Upper lobe of left lung (tissue), 6 donors: Measurements from ENCODE around the gene ADPRHL1. TPM values are rescaled to one million over a fixed set of nuclear protein-coding genes. Genes with fewer than 3 reads are reported as not detected.
A peak's percentile ranks its signal among the peaks of the same experiment; 100 is the strongest.
"Not testable (repeated sequence)": the region's sequence is repeated elsewhere in the genome, so short reads cannot be mapped to it uniquely, and the experiment has no call there.

Source experiments
- ATAC-seq, 2 donors: fragments of 200-7000 bp; cut with Tn5 transposase; one replicate each; pipeline ENCODE4 v1.9.1; 2022; ENCODE audit warnings: mild to moderate bottlenecking in 2 of 2, moderate library complexity in 2 of 2; ENCODE audit not compliant: low FRiP score in 2 of 2
- DNase-seq, 2 donors: peaks; one replicate each; pipeline ENCODE4 v3.0.0-alpha.2; 2019 to 2020
- H3K27ac ChIP-seq, 4 donors: fragments of 200-600 bp; sonication (generic); one replicate each; pipeline ENCODE4 v1.5.1; 2016 to 2019
- H3K27me3 ChIP-seq, 4 donors: fragments of 200-600 bp; sonication (generic); one replicate each; pipeline ENCODE4 v1.5.1; 2017 to 2019
- H3K36me3 ChIP-seq, 4 donors: fragments of 200-600 bp; sonication (generic); one replicate each; pipeline ENCODE4 v1.5.1; 2016 to 2019
- H3K4me1 ChIP-seq, 4 donors: fragments of 200-600 bp; sonication (generic); one replicate each; pipeline ENCODE4 v1.5.1; 2018 to 2019
- H3K4me3 ChIP-seq, 4 donors: fragments of 200-600 bp; sonication (generic); one replicate each; pipeline ENCODE4 v1.5.1; 2017 to 2019; ENCODE audit warnings: mild to moderate bottlenecking in 2 of 4, moderate library complexity in 1 of 4
- H3K9me3 ChIP-seq, 4 donors: fragments of 200-600 bp; sonication (generic); one replicate each; pipeline ENCODE4 v1.5.1; 2018 to 2019
- EP300 ChIP-seq, 4 donors: sonication (generic); formaldehyde crosslinking; IDR thresholded peaks; one replicate each; pipeline ENCODE4 v1.5.1; 2017; ENCODE audit warnings: antibody characterized with exemption in 4 of 4, control low read depth in 2 of 4
- POLR2A ChIP-seq, 4 donors: fragments of 450-650 bp; IDR thresholded peaks; one replicate each; pipeline ENCODE4 v1.5.1; 2016 to 2017; ENCODE audit warnings: antibody characterized with exemption in 4 of 4, mild to moderate bottlenecking in 2 of 4
- POLR2AphosphoS5 ChIP-seq, 2 donors: sonication (generic); formaldehyde crosslinking; IDR thresholded peaks; one replicate each; pipeline ENCODE4 v1.5.1; 2017; ENCODE audit warnings: antibody characterized with exemption in 2 of 2
- WGBS, 2 donors: methylation state at CpG; one replicate each; pipeline ENCODE4 v1.1.5; 2017 to 2018; 5-methylcytosine and 5-hydroxymethylcytosine counted together
- total RNA-seq, 6 donors: library from RNA; depleted of rRNA in 4 of 6; stranded (reverse); fragments of >200 nt in 4 of 6; gene quantifications; one replicate each; pipeline versions ENCODE4 v1.1.0 to v1.2.1, GENCODE V29; 2016 to 2021
- TF ChIP-seq, protein P1 (sequence below), 6 experiments: fragments of 450-650 bp in 4 of 6; fragments of 200-600 bp in 2 of 6; sonication (generic) in 2 of 6; IDR thresholded peaks; one replicate each; pipeline ENCODE4 v1.5.1; 2016 to 2019; ENCODE audit warnings: antibody characterized with exemption in 6 of 6
- donor health status: DM: no; HTN: no; CAD: no; lungs with moderate emphysema.
- donor health status: DM: no; HTN: yes; CAD: no; lungs with severe emphysema.

ADPRHL1 gene
- total RNA-seq, 6 donors from 2014 or later, result 0.59 to 6.3 (median 2.8) TPM

DNA sequence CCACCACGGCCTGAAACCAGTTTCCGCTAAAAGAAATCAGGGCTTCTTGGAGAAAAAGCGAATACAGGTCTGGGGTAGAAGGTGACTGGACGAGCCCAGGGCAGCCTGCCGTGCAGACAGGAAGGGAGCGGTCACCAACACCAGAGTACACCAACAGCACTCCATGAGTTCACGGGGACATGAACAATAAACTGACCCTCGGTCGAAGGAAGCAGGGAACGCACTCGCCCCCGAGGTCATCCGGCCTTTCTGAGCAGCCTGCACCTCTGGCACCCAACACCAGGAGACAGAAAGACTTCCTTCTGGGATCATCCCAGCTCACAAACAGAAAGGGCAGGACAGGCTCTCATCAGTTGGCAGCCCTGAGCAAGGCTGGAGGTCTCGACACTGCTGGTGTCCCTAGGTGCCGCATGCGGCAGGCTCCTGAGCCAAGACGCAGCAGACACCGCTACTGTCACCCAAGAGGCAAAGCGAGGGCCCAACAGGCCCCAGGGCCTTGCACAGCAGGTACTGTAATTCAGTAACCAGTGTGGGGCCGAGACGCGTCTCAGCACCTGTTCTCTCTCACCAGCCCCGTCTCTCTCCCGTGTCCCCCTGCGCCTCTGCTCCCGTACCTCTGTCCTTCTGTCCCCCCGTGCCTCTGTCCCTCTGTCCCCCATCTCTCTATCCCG lies 19.2 kb upstream of the ADPRHL1 start:
- ATAC-seq, result peak in 1 of 2 donors; percentile 60
- peak overlapping the region; percentile 62 to 85 (median 72) for H3K27ac ChIP-seq
- H3K36me3 ChIP-seq, result peaks cover 9 to 37% (median 14%) of the 10 kb centered on the region in 4 donors
- WGBS, 2 donors, result 71 to 74% methylated on average over 19 to 28 of the region's 28 CpGs
- peaks cover 7 to 19% (median 14%) of the 10 kb centered on the region in 4 donors for H3K4me1 ChIP-seq
- no peaks in the 10 kb centered on the region for H3K27me3 ChIP-seq
- TF ChIP-seq, protein P1, sequence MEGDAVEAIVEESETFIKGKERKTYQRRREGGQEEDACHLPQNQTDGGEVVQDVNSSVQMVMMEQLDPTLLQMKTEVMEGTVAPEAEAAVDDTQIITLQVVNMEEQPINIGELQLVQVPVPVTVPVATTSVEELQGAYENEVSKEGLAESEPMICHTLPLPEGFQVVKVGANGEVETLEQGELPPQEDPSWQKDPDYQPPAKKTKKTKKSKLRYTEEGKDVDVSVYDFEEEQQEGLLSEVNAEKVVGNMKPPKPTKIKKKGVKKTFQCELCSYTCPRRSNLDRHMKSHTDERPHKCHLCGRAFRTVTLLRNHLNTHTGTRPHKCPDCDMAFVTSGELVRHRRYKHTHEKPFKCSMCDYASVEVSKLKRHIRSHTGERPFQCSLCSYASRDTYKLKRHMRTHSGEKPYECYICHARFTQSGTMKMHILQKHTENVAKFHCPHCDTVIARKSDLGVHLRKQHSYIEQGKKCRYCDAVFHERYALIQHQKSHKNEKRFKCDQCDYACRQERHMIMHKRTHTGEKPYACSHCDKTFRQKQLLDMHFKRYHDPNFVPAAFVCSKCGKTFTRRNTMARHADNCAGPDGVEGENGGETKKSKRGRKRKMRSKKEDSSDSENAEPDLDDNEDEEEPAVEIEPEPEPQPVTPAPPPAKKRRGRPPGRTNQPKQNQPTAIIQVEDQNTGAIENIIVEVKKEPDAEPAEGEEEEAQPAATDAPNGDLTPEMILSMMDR (IDR thresholded peaks at IDR 0.05), result peak in 4 of 6 experiments; percentile 27 to 46 (median 30)
- TF ChIP-seq POLR2AphosphoS5 (IDR thresholded peaks at IDR 0.05) (peak; percentile 24 to 70), EP300 (IDR thresholded peaks at IDR 0.05) (peak in 1 of 4 donors; percentile 30), POLR2A (IDR thresholded peaks at IDR 0.05) (no peak)
- H3K4me3 ChIP-seq, result peak overlapping the region in 3 of 4 donors; percentile 2 to 34 (median 29)
- H3K9me3 ChIP-seq, result no peaks in the 10 kb centered on the region
- DNase-seq, result no peak

DNA sequence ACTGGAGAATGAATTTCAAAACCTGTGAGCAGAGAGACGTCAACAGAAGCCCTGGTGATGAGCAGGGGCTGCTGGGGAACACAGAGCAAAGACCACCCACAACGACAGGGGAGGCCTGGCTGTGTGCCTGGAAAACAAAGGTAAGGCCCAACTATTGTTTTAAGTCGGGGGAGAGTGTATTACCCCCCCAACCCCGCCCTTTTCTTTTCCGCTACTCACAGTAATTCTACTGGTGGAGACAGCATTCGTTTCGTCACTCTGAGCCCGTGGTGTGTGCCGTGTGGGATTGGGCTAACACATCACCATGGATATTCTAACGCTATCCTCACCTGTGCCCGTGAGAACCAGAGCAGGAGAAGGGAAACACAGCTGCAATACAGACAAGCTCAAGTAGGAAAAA lies 18.6 kb upstream of the ADPRHL1 start:
- Histone ChIP-seq H3K4me1 (peaks cover 7 to 19% (median 14%) of the 10 kb centered on the region in 4 donors), H3K27me3 (no peaks in the 10 kb centered on the region), H3K36me3 (peaks cover 12 to 44% (median 17%) of the 10 kb centered on the region in 4 donors), H3K27ac (peak overlapping the region; percentile 62 to 85 (median 72)), H3K4me3 (peak overlapping the region in 3 of 4 donors; percentile 2 to 34 (median 29)), H3K9me3 (no peaks in the 10 kb centered on the region)
- DNase-seq (no peak), ATAC-seq (no peak)
- WGBS, 2 donors, result 64 to 72% methylated on average over 11 of the region's 11 CpGs
- TF ChIP-seq EP300 (IDR thresholded peaks at IDR 0.05), result no peak
- TF ChIP-seq POLR2A (IDR thresholded peaks at IDR 0.05), result no peak
- TF ChIP-seq, protein P1 (IDR thresholded peaks at IDR 0.05), result no peak

DNA sequence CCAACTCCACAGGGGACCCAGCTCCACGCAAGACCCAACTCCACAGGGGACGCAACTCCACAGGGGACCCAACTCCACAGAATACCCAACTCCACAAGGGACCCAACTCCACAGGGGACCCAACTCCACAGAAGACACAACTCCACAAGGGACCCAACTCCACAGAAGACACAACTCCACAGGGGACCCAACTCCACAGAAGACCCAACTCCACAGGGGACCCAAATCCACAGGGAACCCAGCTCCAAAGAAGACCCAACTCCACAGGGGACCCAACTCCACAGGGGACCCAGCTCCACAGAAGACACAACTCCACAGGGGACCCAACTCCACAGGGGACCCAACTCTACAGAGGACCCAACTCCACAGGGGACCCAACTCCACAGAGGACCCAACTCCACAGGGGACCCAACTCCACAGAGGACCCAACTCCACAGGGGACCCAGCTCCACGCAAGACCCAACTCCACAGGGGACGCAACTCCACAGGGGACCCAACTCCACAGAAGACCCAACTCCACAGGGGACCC lies 17.4 kb upstream of the ADPRHL1 start:
- not testable (repeated sequence) for H3K9me3 ChIP-seq, DNase-seq, ATAC-seq, H3K4me3 ChIP-seq, H3K27me3 ChIP-seq
- 100% methylated on average over 2 to 4 of the region's 4 CpGs for WGBS, 2 donors
- H3K36me3 ChIP-seq, result peaks cover 10 to 38% (median 15%) of the 10 kb centered on the region in 4 donors
- H3K27ac ChIP-seq, result peak overlapping the region in 2 of 4 donors; percentile 72 to 85
- peaks cover 7 to 19% (median 14%) of the 10 kb centered on the region in 4 donors for H3K4me1 ChIP-seq

DNA sequence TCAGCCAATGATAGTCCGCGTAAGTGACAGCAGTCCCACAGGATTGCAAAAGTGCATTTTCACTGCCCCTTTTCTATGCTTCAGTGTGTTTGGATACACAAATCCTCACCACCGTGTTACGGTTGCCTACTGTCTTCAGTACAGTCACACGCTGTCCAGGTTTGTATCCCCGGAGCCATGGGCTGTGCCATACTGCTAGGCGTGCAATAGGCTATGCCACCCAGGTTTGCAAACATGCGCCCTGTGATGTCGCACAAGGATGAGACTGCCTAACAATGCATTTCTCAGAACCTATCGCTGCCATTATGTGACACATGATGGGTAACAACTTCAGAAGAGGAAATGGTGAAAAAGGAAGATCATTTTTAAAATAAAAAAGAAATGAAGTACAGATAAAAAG lies 16.8 kb upstream of the ADPRHL1 start:
- Histone ChIP-seq H3K4me3 (no peak overlapping the region), H3K9me3 (no peaks in the 10 kb centered on the region), H3K27ac (no peak overlapping the region), H3K36me3 (peaks cover 10 to 32% (median 12%) of the 10 kb centered on the region in 4 donors), H3K27me3 (no peaks in the 10 kb centered on the region), H3K4me1 (peaks cover 7 to 19% (median 14%) of the 10 kb centered on the region in 4 donors)
- no peak for TF ChIP-seq EP300 (IDR thresholded peaks at IDR 0.05)
- TF ChIP-seq, protein P1 (IDR thresholded peaks at IDR 0.05), result no peak
- TF ChIP-seq POLR2A (IDR thresholded peaks at IDR 0.05), result no peak
- DNase-seq (no peak), ATAC-seq (no peak)
- 87 to 88% methylated on average over 9 to 10 of the region's 10 CpGs for whole genome bisulfite sequencing, 2 donors

DNA sequence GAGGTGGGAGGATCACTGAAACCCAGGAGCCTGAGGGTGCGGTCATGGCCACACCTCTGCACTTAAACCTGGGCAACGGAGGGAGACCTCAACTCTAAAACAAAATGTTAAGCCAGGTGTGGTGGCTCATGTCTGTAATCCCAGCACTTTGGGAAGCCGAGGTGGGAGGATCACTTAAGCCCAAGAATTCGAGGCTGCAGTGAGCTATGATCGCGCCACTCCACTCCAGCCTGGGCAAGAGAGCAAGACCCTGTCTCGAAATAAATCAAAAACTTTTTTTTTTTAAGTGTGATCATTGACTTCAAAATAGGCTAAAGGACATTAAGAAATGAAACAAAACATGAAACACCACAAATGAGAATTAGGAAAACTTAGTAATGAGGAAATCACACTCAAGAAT lies 16.3 kb upstream of the ADPRHL1 start:
- WGBS, 2 donors, result 91 to 93% methylated on average over 6 to 7 of the region's 7 CpGs
- no peak overlapping the region for H3K27ac ChIP-seq
- no peak for ATAC-seq

More for the DNA sequence above, 16.3 kb upstream of the ADPRHL1 start:
- Histone ChIP-seq H3K9me3 (no peaks in the 10 kb centered on the region), H3K4me3 (no peak overlapping the region), H3K4me1 (peaks cover 7 to 18% (median 12%) of the 10 kb centered on the region in 4 donors), H3K36me3 (peaks cover 9 to 30% (median 12%) of the 10 kb centered on the region in 4 donors), H3K27me3 (no peaks in the 10 kb centered on the region)
- TF ChIP-seq, protein P1 (IDR thresholded peaks at IDR 0.05), result no peak
- TF ChIP-seq EP300 (IDR thresholded peaks at IDR 0.05) (no peak), POLR2AphosphoS5 (IDR thresholded peaks at IDR 0.05) (no peak), POLR2A (IDR thresholded peaks at IDR 0.05) (no peak)
- DNase-seq, result no peak
